CD4-positive, alpha-beta T cell (primary cell): ENCODE results near the gene MLXIP. TPM values are rescaled to one million over a fixed set of nuclear protein-coding genes. Genes with fewer than 3 reads are reported as not detected.

Experiments used
- ATAC-seq: fragments of 200-7000 bp; cut with Tn5 transposase; one replicate; pipeline ENCODE4 v1.10.0; 2022; ENCODE audit warnings: mild to moderate bottlenecking; ENCODE audit not compliant: poor library complexity
- CTCF ChIA-PET: fragments of 350-600 bp; sonication (Branson Sonifier 250); formaldehyde crosslinking; loops from one replicate; lab custom pipeline; 2021; ENCODE audit warnings: antibody characterized with exemption, inconsistent platforms; lab: Charles Lee
- POLR2A ChIA-PET: fragments of 350-600 bp; sonication (Branson Sonifier 250); formaldehyde crosslinking; loops from one replicate; lab custom pipeline; 2021; ENCODE audit warnings: antibody characterized with exemption, inconsistent platforms; lab: Charles Lee
- DNase-seq, 14 experiments: peaks; one replicate each; pipeline ENCODE4 v3.0.0-alpha.2; 2013 to 2020; ENCODE audit warnings: mixed read lengths in 2 of 14
- H3K27ac ChIP-seq, 2 donors: one replicate each; pipeline versions ENCODE4 v1.5.1 to v1.7.0; 2013; ENCODE audit warnings: low read length in 2 of 2, low read depth in 1 of 2, mild to moderate bottlenecking in 1 of 2
- H3K27me3 ChIP-seq, 2 experiments: 1 replicate in 1 of 2; 2 replicates in 1 of 2; pipeline versions ENCODE4 v1.6.1 to v1.7.0; 2013; ENCODE audit warnings: low read length in 2 of 2, control low read depth in 1 of 2, mild to moderate bottlenecking in 1 of 2, moderate library complexity in 1 of 2; ENCODE audit not compliant: insufficient read depth in 2 of 2, control insufficient read depth in 1 of 2
- H3K36me3 ChIP-seq: one replicate; pipeline ENCODE4 v1.6.1; 2013; ENCODE audit warnings: low read length, control low read depth; ENCODE audit not compliant: insufficient read depth
- H3K4me1 ChIP-seq: one replicate; pipeline ENCODE4 v1.6.1; 2013; ENCODE audit warnings: low read length, control low read depth; ENCODE audit not compliant: insufficient read depth
- H3K4me3 ChIP-seq: one replicate; pipeline ENCODE4 v1.5.1; 2013; ENCODE audit warnings: mild to moderate bottlenecking, low read length, moderate library complexity
- H3K9me3 ChIP-seq, 2 experiments: 1 replicate in 1 of 2; 2 replicates in 1 of 2; pipeline versions ENCODE4 v1.6.1 to v1.7.0; 2013; ENCODE audit warnings: low read length in 2 of 2, mild to moderate bottlenecking in 2 of 2, control low read depth in 1 of 2, moderate library complexity in 1 of 2; ENCODE audit not compliant: control insufficient read depth in 1 of 2, insufficient read depth in 1 of 2
- H3K27ac Mint-ChIP-seq: one replicate; pipeline ENCODE4 v1.8.0; 2020; ENCODE audit warnings: mixed read lengths
- H3K27me3 Mint-ChIP-seq: one replicate; pipeline ENCODE4 v1.8.0; 2021; ENCODE audit warnings: mixed read lengths
- H3K36me3 Mint-ChIP-seq: one replicate; pipeline ENCODE4 v1.8.0; 2021; ENCODE audit warnings: low read depth, mixed read lengths
- H3K4me1 Mint-ChIP-seq: one replicate; pipeline ENCODE4 v1.8.0; 2021; ENCODE audit warnings: low read depth, mixed read lengths
- H3K4me3 Mint-ChIP-seq: one replicate; pipeline ENCODE4 v1.8.0; 2020; ENCODE audit warnings: mild to moderate bottlenecking, mixed read lengths
- H3K9me3 Mint-ChIP-seq: one replicate; pipeline ENCODE4 v1.8.0; 2020; ENCODE audit warnings: mixed read lengths
- intact Hi-C, 2 experiments: fragments of 100-400 bp; cut with DNase I in 1 of 2; cut with micrococcal nuclease in 1 of 2; formaldehyde crosslinking; loops; one replicate each; pipeline versions ENCODE4 v1.15.1 to v1.9.0; 2023 to 2025; cut with DNase I, micrococcal nuclease
- total RNA-seq, 174 experiments: library from RNA in 2 of 174; stranded (reverse) in 2 of 174; gene quantifications; one replicate each; pipeline ENCODE4 v1.2.3 and lab custom pipeline; 2021 to 2026
- TF ChIP-seq, protein P1 (sequence below): fragments of 200-600 bp; IDR thresholded peaks from one replicate; pipeline ENCODE4 v1.8.0; 2022; ENCODE audit warnings: antibody characterized with exemption, mild to moderate bottlenecking

Gene MLXIP
- total RNA-seq, 2 experiments from 2014 or later: 98.0 to 99.3 TPM

DNA sequence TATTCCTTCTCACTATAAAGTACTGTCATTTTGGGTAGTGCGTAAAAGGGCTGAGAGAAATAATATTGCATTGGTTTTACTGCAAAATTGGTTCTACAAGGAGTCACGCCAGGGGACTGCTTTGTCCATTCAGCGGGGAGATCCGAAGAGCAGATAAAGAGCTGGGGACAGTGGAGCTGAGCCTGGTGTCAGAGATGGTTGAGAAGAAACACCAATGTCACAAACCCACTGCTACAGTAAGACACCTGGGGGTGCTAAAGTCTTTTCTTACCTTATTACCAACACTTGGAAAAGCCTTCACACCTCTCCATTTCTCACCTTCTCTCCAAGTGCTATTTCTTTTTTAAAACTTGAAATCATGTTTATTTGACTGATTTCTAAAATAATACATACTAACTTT lies 81.3 kb downstream of the MLXIP start:
- ATAC-seq: no peak
- no peak overlapping the region for H3K27ac ChIP-seq
- no peak for DNase-seq
- intact Hi-C loops: no loop called here
- ChIA-PET CTCF (no interaction called here), POLR2A (no interaction called here)
- H3K27me3 Mint-ChIP-seq: no peaks in the 10 kb centered on the region
- no peaks in the 10 kb centered on the region for H3K4me1 Mint-ChIP-seq
- H3K27ac Mint-ChIP-seq: no peak overlapping the region
- TF ChIP-seq, protein P1, sequence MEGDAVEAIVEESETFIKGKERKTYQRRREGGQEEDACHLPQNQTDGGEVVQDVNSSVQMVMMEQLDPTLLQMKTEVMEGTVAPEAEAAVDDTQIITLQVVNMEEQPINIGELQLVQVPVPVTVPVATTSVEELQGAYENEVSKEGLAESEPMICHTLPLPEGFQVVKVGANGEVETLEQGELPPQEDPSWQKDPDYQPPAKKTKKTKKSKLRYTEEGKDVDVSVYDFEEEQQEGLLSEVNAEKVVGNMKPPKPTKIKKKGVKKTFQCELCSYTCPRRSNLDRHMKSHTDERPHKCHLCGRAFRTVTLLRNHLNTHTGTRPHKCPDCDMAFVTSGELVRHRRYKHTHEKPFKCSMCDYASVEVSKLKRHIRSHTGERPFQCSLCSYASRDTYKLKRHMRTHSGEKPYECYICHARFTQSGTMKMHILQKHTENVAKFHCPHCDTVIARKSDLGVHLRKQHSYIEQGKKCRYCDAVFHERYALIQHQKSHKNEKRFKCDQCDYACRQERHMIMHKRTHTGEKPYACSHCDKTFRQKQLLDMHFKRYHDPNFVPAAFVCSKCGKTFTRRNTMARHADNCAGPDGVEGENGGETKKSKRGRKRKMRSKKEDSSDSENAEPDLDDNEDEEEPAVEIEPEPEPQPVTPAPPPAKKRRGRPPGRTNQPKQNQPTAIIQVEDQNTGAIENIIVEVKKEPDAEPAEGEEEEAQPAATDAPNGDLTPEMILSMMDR: peak; percentile 7
- H3K9me3 ChIP-seq: no peaks in the 10 kb centered on the region
- no peaks in the 10 kb centered on the region for H3K9me3 Mint-ChIP-seq
- no peaks in the 10 kb centered on the region for H3K27me3 ChIP-seq
- H3K36me3 ChIP-seq: no peaks in the 10 kb centered on the region
- no peak overlapping the region for H3K4me3 ChIP-seq
- H3K4me1 ChIP-seq: peaks cover 4% of the 10 kb centered on the region
- no peak overlapping the region for H3K4me3 Mint-ChIP-seq
- H3K36me3 Mint-ChIP-seq: no peaks in the 10 kb centered on the region

DNA sequence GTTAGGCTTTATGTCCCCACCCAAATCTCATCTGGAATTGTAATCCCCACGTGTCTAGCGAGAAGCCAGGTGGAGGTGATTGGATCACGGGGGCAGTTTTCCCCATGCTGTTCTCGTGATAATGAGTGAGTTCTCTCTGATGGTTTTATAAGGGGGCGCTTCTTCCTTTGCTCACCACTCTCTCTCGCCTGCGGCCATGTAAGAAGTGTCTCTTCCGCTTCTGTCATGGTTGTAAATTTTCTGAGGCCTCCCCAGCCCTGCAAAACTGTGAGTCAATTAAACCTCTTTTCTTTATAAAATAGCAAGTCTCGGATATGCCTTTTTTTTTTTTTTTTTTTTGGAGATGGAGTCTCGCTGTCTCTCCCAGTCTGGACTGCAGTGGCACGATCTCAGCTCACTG lies 82.2 kb downstream of the MLXIP start:
- ChIA-PET POLR2A (no interaction called here), CTCF (no interaction called here)
- DNase-seq (no peak), ATAC-seq (no peak)
- no peak overlapping the region for H3K27ac Mint-ChIP-seq
- H3K4me3 Mint-ChIP-seq: no peak overlapping the region
- H3K36me3 Mint-ChIP-seq: no peaks in the 10 kb centered on the region
- Histone ChIP-seq H3K36me3 (no peaks in the 10 kb centered on the region), H3K4me1 (peaks cover 4% of the 10 kb centered on the region), H3K4me3 (no peak overlapping the region), H3K27me3 (no peaks in the 10 kb centered on the region), H3K9me3 (no peaks in the 10 kb centered on the region), H3K27ac (no peak overlapping the region)
- intact Hi-C loops: no loop called here
- no peaks in the 10 kb centered on the region for H3K4me1 Mint-ChIP-seq
- no peaks in the 10 kb centered on the region for H3K9me3 Mint-ChIP-seq
- no peaks in the 10 kb centered on the region for H3K27me3 Mint-ChIP-seq
- TF ChIP-seq, protein P1: no peak

DNA sequence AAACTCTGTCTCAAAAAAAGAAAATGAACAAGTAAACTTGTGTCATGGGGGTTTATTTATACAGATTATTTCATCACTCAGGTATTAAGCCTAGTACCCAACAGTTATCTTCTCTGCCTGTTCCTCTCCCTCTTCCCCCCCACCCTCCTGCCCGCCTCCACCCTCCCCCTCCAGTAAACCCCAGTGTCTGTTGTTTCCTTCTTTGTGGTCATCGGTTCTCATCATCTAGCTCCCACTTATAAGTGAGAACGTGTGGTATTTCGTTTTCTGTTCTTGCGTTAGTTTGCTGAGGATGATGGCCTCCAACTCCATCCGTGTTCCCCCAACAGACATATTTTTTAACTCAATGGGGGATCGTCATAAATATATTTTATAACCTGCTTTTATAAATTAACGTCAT lies 83.1 kb downstream of the MLXIP start:
- Mint-ChIP-seq H3K27ac (no peak overlapping the region), H3K4me1 (no peaks in the 10 kb centered on the region), H3K4me3 (no peak overlapping the region), H3K27me3 (no peaks in the 10 kb centered on the region), H3K9me3 (no peaks in the 10 kb centered on the region), H3K36me3 (no peaks in the 10 kb centered on the region)
- Histone ChIP-seq H3K27ac (no peak overlapping the region), H3K27me3 (no peaks in the 10 kb centered on the region), H3K36me3 (no peaks in the 10 kb centered on the region), H3K4me1 (peaks cover 4% of the 10 kb centered on the region), H3K9me3 (no peaks in the 10 kb centered on the region), H3K4me3 (no peak overlapping the region)
- ChIA-PET POLR2A (no interaction called here), CTCF (no interaction called here)
- intact Hi-C loops: no loop called here
- TF ChIP-seq, protein P1: no peak
- peak in 2 of 14 experiments; percentile 24 to 69 for DNase-seq
- no peak for ATAC-seq
